SK-N-SH treated with all-trans-retinoic acid at 6 μM for 48 hours (cell line): ENCODE results near the gene SEMA5B.

ENCODE experiments used
- ATAC-seq: fragments of 200-7000 bp; cut with Tn5 transposase; 3 replicates; pipeline ENCODE4 v1.9.1; 2020; ENCODE audit warnings: mild to moderate bottlenecking, moderate library complexity
- ARNTL ChIP-seq: fragments of 450-650 bp; formaldehyde crosslinking; IDR thresholded peaks from 2 replicates; pipeline ENCODE4 v1.5.0; 2020; ENCODE audit warnings: low read depth, mild to moderate bottlenecking, moderate library complexity, borderline replicate concordance
- BACH2 ChIP-seq: fragments of 250-450 bp; sonication (Bioruptor Pico); IDR thresholded peaks from 2 replicates; pipeline ENCODE4 v1.9.0; 2021; ENCODE audit warnings: mild to moderate bottlenecking, borderline replicate concordance
- CREB5 ChIP-seq: fragments of 250-450 bp; sonication (Bioruptor Pico); IDR thresholded peaks from 2 replicates; pipeline ENCODE4 v1.5.1; 2020; ENCODE audit warnings: low read depth, mild to moderate bottlenecking, moderate library complexity
- CSDC2 ChIP-seq: fragments of 250-450 bp; sonication (Bioruptor Pico); IDR thresholded peaks from 2 replicates; pipeline ENCODE4 v1.5.0; 2020; ENCODE audit warnings: mild to moderate bottlenecking, moderate library complexity
- CSRNP3 ChIP-seq: fragments of 250-450 bp; sonication (Bioruptor Pico); IDR thresholded peaks from 2 replicates; pipeline ENCODE4 v1.5.1; 2021; ENCODE audit warnings: mild to moderate bottlenecking, moderate library complexity
- ESRRG ChIP-seq: fragments of 250-450 bp; sonication (Bioruptor Pico); IDR thresholded peaks from 2 replicates; pipeline ENCODE4 v1.6.1; 2021; ENCODE audit warnings: mild to moderate bottlenecking
- GLIS3 ChIP-seq: fragments of 250-450 bp; sonication (Bioruptor Pico); IDR thresholded peaks from 2 replicates; pipeline ENCODE4 v1.5.0; 2020; ENCODE audit warnings: mild to moderate bottlenecking, moderate library complexity
- ISL1 ChIP-seq: fragments of 250-450 bp; sonication (Bioruptor Pico); IDR thresholded peaks from 2 replicates; pipeline ENCODE4 v2.1.2; 2022; ENCODE audit warnings: mild to moderate bottlenecking, moderate library complexity
- OSR1 ChIP-seq: fragments of 250-450 bp; sonication (Bioruptor Pico); IDR thresholded peaks from 2 replicates; pipeline ENCODE4 v1.8.0; 2022; ENCODE audit warnings: moderate library complexity, mild to moderate bottlenecking, inconsistent platforms
- PATZ1 ChIP-seq: fragments of 250-450 bp; sonication (Bioruptor Pico); IDR thresholded peaks from 2 replicates; pipeline ENCODE4 v1.8.0; 2020; ENCODE audit warnings: mild to moderate bottlenecking, moderate library complexity, borderline replicate concordance
- POU6F1 ChIP-seq: fragments of 250-450 bp; sonication (Bioruptor Pico); IDR thresholded peaks from 2 replicates; pipeline ENCODE4 v1.8.0; 2021; ENCODE audit warnings: low read depth, mild to moderate bottlenecking, moderate library complexity, borderline replicate concordance
- PPARA ChIP-seq: fragments of 250-450 bp; sonication (Bioruptor Pico); IDR thresholded peaks from 2 replicates; pipeline ENCODE4 v1.5.0; 2020; ENCODE audit warnings: mild to moderate bottlenecking, borderline replicate concordance
- RARB ChIP-seq: fragments of 250-450 bp; sonication (Bioruptor Pico); IDR thresholded peaks from 2 replicates; pipeline ENCODE4 v1.8.0; 2021; ENCODE audit warnings: mild to moderate bottlenecking, moderate library complexity
- SNAI2 ChIP-seq: fragments of 250-450 bp; sonication (Bioruptor Pico); IDR thresholded peaks from 2 replicates; pipeline ENCODE4 v1.5.0; 2020; ENCODE audit warnings: mild to moderate bottlenecking, moderate library complexity
- TCF4 ChIP-seq: fragments of 250-450 bp; sonication (Bioruptor Pico); IDR thresholded peaks from 2 replicates; pipeline ENCODE4 v1.8.0; 2021; ENCODE audit warnings: mild to moderate bottlenecking, moderate library complexity, borderline replicate concordance
- TOX ChIP-seq: fragments of 250-450 bp; sonication (Bioruptor Pico); IDR thresholded peaks from 2 replicates; pipeline ENCODE4 v1.8.0; 2021; ENCODE audit warnings: mild to moderate bottlenecking, moderate library complexity, borderline replicate concordance
- TSHZ2 ChIP-seq: fragments of 250-450 bp; sonication (Bioruptor Pico); IDR thresholded peaks from 2 replicates; pipeline ENCODE4 v1.5.0; 2020; ENCODE audit warnings: mild to moderate bottlenecking, moderate library complexity
- ZC3H10 ChIP-seq: fragments of 250-450 bp; sonication (Bioruptor Pico); IDR thresholded peaks from 2 replicates; pipeline ENCODE4 v1.5.1; 2021; ENCODE audit warnings: mild to moderate bottlenecking, moderate library complexity
- ZFP3 ChIP-seq: fragments of 250-450 bp; sonication (Bioruptor Pico); IDR thresholded peaks from 2 replicates; pipeline ENCODE4 v1.5.0; 2020; ENCODE audit warnings: mild to moderate bottlenecking, moderate library complexity
- ZFP30 ChIP-seq: fragments of 450-650 bp; formaldehyde crosslinking; IDR thresholded peaks from 2 replicates; pipeline ENCODE4 v1.5.0; 2022; ENCODE audit warnings: mild to moderate bottlenecking, moderate library complexity
- ZNF70 ChIP-seq: fragments of 450-650 bp; formaldehyde crosslinking; IDR thresholded peaks from 2 replicates; pipeline ENCODE4 v1.5.0; 2020; ENCODE audit warnings: mild to moderate bottlenecking, moderate library complexity
- ZNF8 ChIP-seq: fragments of 450-650 bp; formaldehyde crosslinking; IDR thresholded peaks from 2 replicates; pipeline ENCODE4 v1.5.0; 2020; ENCODE audit warnings: mild to moderate bottlenecking, moderate library complexity

Gene SEMA5B

GRCh38 chr3:123066599-123066895, 39.0 kb upstream of the SEMA5B start:
- peak; percentile 10; the same call in 1 of the 3 replicates for ATAC-seq
- TF ChIP-seq ZNF8 (no peak), ESRRG (no peak), ARNTL (CRISPR knock-in tag) (no peak), ISL1 (no peak)

GRCh38 chr3:123064914-123065313, 37.4 kb upstream of the SEMA5B start:
- no peak for ATAC-seq
- no peak for TF ChIP-seq ZNF8
- no peak for TF ChIP-seq TOX (CRISPR knock-in tag)
- no peak for TF ChIP-seq GLIS3
- no peak for TF ChIP-seq TCF4 (CRISPR knock-in tag)
- no peak for TF ChIP-seq SNAI2
- TF ChIP-seq CSRNP3 (CRISPR knock-in tag) = no peak
- TF ChIP-seq ZFP3 (CRISPR knock-in tag) = no peak
- TF ChIP-seq ISL1 = no peak
- no peak for TF ChIP-seq POU6F1
- TF ChIP-seq ZNF70 (CRISPR knock-in tag) = no peak
- no peak for TF ChIP-seq OSR1 (CRISPR knock-in tag)
- TF ChIP-seq RARB (CRISPR knock-in tag) = no peak
- no peak for TF ChIP-seq ESRRG
- TF ChIP-seq CSDC2 (CRISPR knock-in tag) = no peak
- TF ChIP-seq PATZ1 (CRISPR knock-in tag) = no peak
- no peak for TF ChIP-seq ZC3H10 (CRISPR knock-in tag)
- TF ChIP-seq BACH2 = no peak
- no peak for TF ChIP-seq CREB5 (CRISPR knock-in tag)
- no peak for TF ChIP-seq ARNTL (CRISPR knock-in tag)
- no peak for TF ChIP-seq PPARA

- TF ChIP-seq ARNTL (CRISPR knock-in tag) (no peak), ZNF8 (no peak), CSRNP3 (CRISPR knock-in tag) (no peak), BACH2 (no peak), TSHZ2 (CRISPR knock-in tag) (no peak), PATZ1 (CRISPR knock-in tag) (no peak), TCF4 (CRISPR knock-in tag) (no peak), SNAI2 (no peak), ZFP30 (no peak), ZFP3 (CRISPR knock-in tag) (no peak), POU6F1 (no peak), ISL1 (no peak)
- TF ChIP-seq, all 23 proteins: peak for 0
Observed at GRCh38 chr3:123064506-123064905, 36.9 kb upstream of the SEMA5B start.

More at GRCh38 chr3:123064506-123064905, 36.9 kb upstream of the SEMA5B start:
- no peak for ATAC-seq
